SU-DHL-6 (cell line): Measurements from ENCODE around the gene SFT2D3.

ENCODE experiments used
- H2AFZ ChIP-seq: fragments of 200-600 bp; sonication (generic); 2 replicates; pipeline ENCODE4 v1.6.1; 2014; ENCODE audit warnings: low read depth, mild to moderate bottlenecking, moderate library complexity, mixed read lengths, antibody characterized with exemption, low read length; ENCODE audit not compliant: severe bottlenecking
- H3F3A ChIP-seq: fragments of 200-600 bp; shearing (Covaris generic); 2 replicates; pipeline ENCODE4 v1.6.0; 2016; ENCODE audit warnings: antibody characterized with exemption, mild to moderate bottlenecking; ENCODE audit not compliant: insufficient read depth
- H3K27ac ChIP-seq: fragments of 200-600 bp; sonication (generic); 2 replicates; pipeline ENCODE4 v1.5.1; 2016; ENCODE audit warnings: low read depth, mild to moderate bottlenecking, low read length, moderate library complexity, mixed read lengths
- H3K27me3 ChIP-seq: fragments of 200-600 bp; sonication (generic), shearing (Covaris generic); 2 replicates; pipeline ENCODE4 v1.6.0; 2014; ENCODE audit warnings: mild to moderate bottlenecking, low read length
- H3K36me3 ChIP-seq: fragments of 200-600 bp; sonication (generic); 2 replicates; pipeline ENCODE4 v1.6.1; 2014; ENCODE audit warnings: mild to moderate bottlenecking, low read length, mixed read lengths
- H3K4me2 ChIP-seq: fragments of 300-600, 200-600 bp; shearing (Covaris generic), sonication (generic); 2 replicates; pipeline ENCODE4 v1.6.0; 2014; ENCODE audit warnings: low read length, low read depth, mild to moderate bottlenecking; ENCODE audit not compliant: poor library complexity, severe bottlenecking
- H3K4me3 ChIP-seq: fragments of 200-600 bp; sonication (generic); 2 replicates; pipeline ENCODE4 v1.5.1; 2014; ENCODE audit warnings: antibody characterized with exemption, low read length, mild to moderate bottlenecking, mixed read lengths; ENCODE audit not compliant: insufficient read depth, poor library complexity, severe bottlenecking
- H3K79me2 ChIP-seq: fragments of 200-600 bp; sonication (generic); 2 replicates; pipeline ENCODE4 v1.6.1; 2014; ENCODE audit warnings: mild to moderate bottlenecking, low read length, moderate library complexity; ENCODE audit not compliant: insufficient read depth
- H3K9ac ChIP-seq: fragments of 200-600 bp; sonication (generic); 2 replicates; pipeline ENCODE4 v1.7.0; 2014; ENCODE audit warnings: mild to moderate bottlenecking, low read length
- H3K9me2 ChIP-seq: fragments of 200-600 bp; sonication (generic); replicated peaks from 2 replicates; pipeline ENCODE4 v1.6.1; 2014; ENCODE audit warnings: low read length; ENCODE audit not compliant: insufficient read depth
- H3K9me3 ChIP-seq: fragments of 200-600 bp; sonication (generic); 2 replicates; pipeline ENCODE4 v1.6.1; 2014; ENCODE audit warnings: low read length, mixed read lengths; ENCODE audit not compliant: insufficient read depth
- H4K20me1 ChIP-seq: fragments of 200-600 bp; sonication (generic); 2 replicates; pipeline ENCODE4 v1.6.1; 2014; ENCODE audit warnings: low read depth, mild to moderate bottlenecking, antibody characterized with exemption, low read length, moderate library complexity, mixed read lengths
- CTCF ChIP-seq: fragments of 200-600 bp; sonication (generic); IDR thresholded peaks from one replicate; pipeline ENCODE4 v1.5.1; 2017; ENCODE audit warnings: antibody characterized with exemption, mild to moderate bottlenecking, low read length, moderate library complexity; ENCODE audit not compliant: insufficient read depth, poor library complexity, severe bottlenecking
- EZH2phosphoT487 ChIP-seq: fragments of 200-600 bp; sonication (generic), shearing (Covaris generic); conservative IDR thresholded peaks from 2 replicates; pipeline ENCODE4 v1.6.1; 2018; ENCODE audit warnings: mild to moderate bottlenecking, antibody characterized with exemption, low read length, moderate library complexity, mixed read lengths

Gene SFT2D3

GRCh38 chr2:127653421-127654083 is 47.7 kb upstream of the SFT2D3 start:
- Histone ChIP-seq H3K4me3 (no peak overlapping the region), H3K27ac (no peak overlapping the region), H3K4me2 (no peak overlapping the region), H3K36me3 (no peaks in the 10 kb centered on the region), H3F3A (no peaks in the 10 kb centered on the region), H3K79me2 (no peaks in the 10 kb centered on the region), H3K9ac (no peak overlapping the region), H2AFZ (no peak overlapping the region), H4K20me1 (no peaks in the 10 kb centered on the region), H3K9me2 (no peaks in the 10 kb centered on the region), H3K9me3 (no peaks in the 10 kb centered on the region), H3K27me3 (no peaks in the 10 kb centered on the region)
- TF ChIP-seq EZH2phosphoT487, result no peak
- no peak for TF ChIP-seq CTCF

GRCh38 chr2:127654084-127654837 is 47.0 kb upstream of the SFT2D3 start:
- H3K36me3 ChIP-seq, result no peaks in the 10 kb centered on the region
- no peak overlapping the region for H3K27ac ChIP-seq
- no peaks in the 10 kb centered on the region for H3K9me3 ChIP-seq
- no peaks in the 10 kb centered on the region for H4K20me1 ChIP-seq
- H3F3A ChIP-seq, result no peaks in the 10 kb centered on the region
- no peaks in the 10 kb centered on the region for H3K27me3 ChIP-seq
- H3K4me2 ChIP-seq, result no peak overlapping the region
- TF ChIP-seq EZH2phosphoT487 (no peak), CTCF (no peak)
- H2AFZ ChIP-seq, result no peak overlapping the region
- no peak overlapping the region for H3K4me3 ChIP-seq
- H3K79me2 ChIP-seq, result no peaks in the 10 kb centered on the region
- no peak overlapping the region for H3K9ac ChIP-seq
- no peaks in the 10 kb centered on the region for H3K9me2 ChIP-seq

- no peaks in the 10 kb centered on the region for H3K27me3 ChIP-seq
These were observed 46.5 kb upstream of the SFT2D3 start for GRCh38 chr2:127654838-127655175.

More at GRCh38 chr2:127654838-127655175, 46.5 kb upstream of the SFT2D3 start:
- Histone ChIP-seq H2AFZ (no peak overlapping the region), H3K9me2 (no peaks in the 10 kb centered on the region), H3K79me2 (no peaks in the 10 kb centered on the region), H4K20me1 (no peaks in the 10 kb centered on the region), H3K36me3 (no peaks in the 10 kb centered on the region), H3K4me2 (no peak overlapping the region), H3K9me3 (no peaks in the 10 kb centered on the region), H3F3A (no peaks in the 10 kb centered on the region), H3K27ac (no peak overlapping the region), H3K9ac (no peak overlapping the region), H3K4me3 (no peak overlapping the region)
- no peak for TF ChIP-seq CTCF
